ENCODE results near the gene DAB2. TPM values are rescaled to one million over a fixed set of nuclear protein-coding genes. Genes with fewer than 3 reads are reported as not detected.

Gene DAB2
- polyA plus RNA-seq, 1 experiment, result 206 TPM

DNA sequence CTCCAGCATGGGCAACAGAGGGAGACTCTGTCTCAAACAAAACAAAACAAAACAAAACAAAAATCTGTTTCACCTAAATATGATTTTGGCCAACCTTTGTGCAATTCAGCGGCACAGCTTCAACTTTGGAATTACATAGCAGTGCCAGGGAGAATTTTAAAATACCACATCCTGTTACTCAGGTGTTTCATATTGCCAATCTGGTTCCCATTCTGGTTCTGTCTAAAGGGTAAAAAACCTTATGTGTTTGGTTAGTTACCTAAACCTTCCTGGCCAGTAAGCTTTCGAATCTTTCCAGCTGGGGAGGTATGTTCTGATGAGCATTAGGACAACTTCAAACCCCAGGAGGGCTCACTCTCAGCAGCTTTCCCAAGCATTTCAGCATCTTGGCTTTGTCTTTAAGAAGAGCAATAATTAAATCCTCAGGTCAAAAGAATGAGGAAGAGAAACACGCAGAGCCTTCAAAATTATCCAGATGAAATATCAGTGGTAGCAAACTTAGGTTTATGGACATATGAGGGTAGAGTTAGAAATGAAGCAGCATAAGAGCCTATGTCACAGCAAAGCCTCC, 2.7 kb downstream of the DAB2 start:
- DNase-seq (ENCODE audit: low read depth, low spot score), result no peak
- TF ChIP-seq, protein P1, sequence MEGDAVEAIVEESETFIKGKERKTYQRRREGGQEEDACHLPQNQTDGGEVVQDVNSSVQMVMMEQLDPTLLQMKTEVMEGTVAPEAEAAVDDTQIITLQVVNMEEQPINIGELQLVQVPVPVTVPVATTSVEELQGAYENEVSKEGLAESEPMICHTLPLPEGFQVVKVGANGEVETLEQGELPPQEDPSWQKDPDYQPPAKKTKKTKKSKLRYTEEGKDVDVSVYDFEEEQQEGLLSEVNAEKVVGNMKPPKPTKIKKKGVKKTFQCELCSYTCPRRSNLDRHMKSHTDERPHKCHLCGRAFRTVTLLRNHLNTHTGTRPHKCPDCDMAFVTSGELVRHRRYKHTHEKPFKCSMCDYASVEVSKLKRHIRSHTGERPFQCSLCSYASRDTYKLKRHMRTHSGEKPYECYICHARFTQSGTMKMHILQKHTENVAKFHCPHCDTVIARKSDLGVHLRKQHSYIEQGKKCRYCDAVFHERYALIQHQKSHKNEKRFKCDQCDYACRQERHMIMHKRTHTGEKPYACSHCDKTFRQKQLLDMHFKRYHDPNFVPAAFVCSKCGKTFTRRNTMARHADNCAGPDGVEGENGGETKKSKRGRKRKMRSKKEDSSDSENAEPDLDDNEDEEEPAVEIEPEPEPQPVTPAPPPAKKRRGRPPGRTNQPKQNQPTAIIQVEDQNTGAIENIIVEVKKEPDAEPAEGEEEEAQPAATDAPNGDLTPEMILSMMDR (IDR thresholded peaks at IDR 0.05; ENCODE audit: low read depth, low read length), result no peak
- no peaks in the 10 kb centered on the region for H3K27me3 ChIP-seq (ENCODE audit: control insufficient read depth, insufficient read depth, low read length)
- ChIA-PET POLR2A (interaction anchor here (1.7 kb wide), 1 partner anchor 97 kb away, joined by 5 read pairs; no protein-coding TSS in a partner anchor), CTCF (interaction anchor here (1.3 kb wide), 1 partner anchor 148 kb away, joined by 4 read pairs; no protein-coding TSS in a partner anchor)
- H3K27ac ChIP-seq (ENCODE audit: low read depth, low read length), result no peak overlapping the region
- peak overlapping the region; percentile 85 for H3K4me3 ChIP-seq (ENCODE audit: low read depth, low read length)
- no peaks in the 10 kb centered on the region for H3K9me3 ChIP-seq (ENCODE audit: control insufficient read depth, insufficient read depth, low read length)

DNA sequence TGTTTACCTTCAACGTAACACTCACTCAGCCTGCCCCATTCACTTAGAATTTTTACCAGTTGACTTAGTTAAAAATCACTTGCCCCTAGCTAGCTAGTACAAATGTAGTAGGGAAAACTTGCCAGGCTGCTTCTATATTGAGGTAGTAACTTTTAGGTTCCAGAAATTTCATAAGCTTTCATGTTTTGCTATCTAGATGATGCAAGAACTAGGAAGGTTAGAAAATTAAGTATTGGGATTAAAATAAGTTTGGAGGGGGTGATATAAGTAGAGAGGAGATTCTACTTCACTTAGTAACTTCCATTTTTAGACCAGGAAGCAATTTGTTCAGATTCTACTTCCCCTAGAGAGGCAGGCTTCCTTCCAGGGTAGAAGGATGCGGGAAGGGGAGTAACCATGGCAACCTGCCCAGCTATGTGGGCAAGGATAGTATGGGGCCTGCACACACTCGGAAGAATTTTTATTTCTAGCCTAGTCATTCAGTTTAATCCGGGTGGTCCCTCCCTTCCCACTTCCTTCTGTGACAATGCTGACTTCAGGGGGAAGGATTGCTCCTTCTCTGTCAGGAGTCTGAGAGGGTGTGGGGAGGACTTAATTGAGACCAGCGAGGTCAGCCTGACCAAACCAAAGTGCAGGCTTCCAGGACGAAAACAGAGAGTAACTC, 4.2 kb downstream of the DAB2 start:
- DNase-seq (ENCODE audit: low read depth, low spot score), result no peak
- POLR2A ChIA-PET, result interaction anchor here (0.8 to 1.8 kb wide), 5 partner anchors 21 to 127 kb away, joined by 3 to 6 read pairs (median 5); no protein-coding TSS in a partner anchor
- Histone ChIP-seq H3K9me3 (ENCODE audit: control insufficient read depth, insufficient read depth, low read length) (no peaks in the 10 kb centered on the region), H3K27ac (ENCODE audit: low read depth, low read length) (peak overlapping the region; percentile 54), H3K27me3 (ENCODE audit: control insufficient read depth, insufficient read depth, low read length) (no peaks in the 10 kb centered on the region), H3K4me3 (ENCODE audit: low read depth, low read length) (peak overlapping the region; percentile 85)
- TF ChIP-seq, protein P1 (IDR thresholded peaks at IDR 0.05; ENCODE audit: low read depth, low read length), result no peak
- CTCF ChIA-PET, result interaction anchor here (1.1 to 2.0 kb wide), 4 partner anchors 19 to 150 kb away, joined by 3 to 11 read pairs (median 4); no protein-coding TSS in a partner anchor

DNA sequence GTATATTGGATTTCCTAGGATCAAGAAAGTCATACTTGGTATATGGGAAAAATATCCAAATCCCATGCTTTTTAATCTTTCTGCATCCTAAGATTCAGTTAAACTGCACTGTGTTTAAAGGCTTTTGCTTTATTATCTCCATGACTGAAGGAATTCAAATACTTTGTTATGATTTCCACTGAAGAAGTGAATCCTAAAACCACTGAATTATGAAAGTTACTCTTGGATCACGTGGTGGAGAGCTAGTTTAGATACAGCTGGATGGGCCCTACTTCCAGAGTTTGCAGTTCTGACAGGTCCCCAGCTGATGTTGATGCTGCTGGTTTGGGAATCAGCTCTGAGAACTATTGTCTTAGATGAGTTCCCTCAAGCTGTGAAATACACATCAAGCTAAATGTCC, 5.0 kb downstream of the DAB2 start:
- H3K4me3 ChIP-seq (ENCODE audit: low read depth, low read length), result no peak overlapping the region
- H3K27ac ChIP-seq (ENCODE audit: low read depth, low read length), result no peak overlapping the region
- no peaks in the 10 kb centered on the region for H3K27me3 ChIP-seq (ENCODE audit: control insufficient read depth, insufficient read depth, low read length)
- DNase-seq (ENCODE audit: low read depth, low spot score), result no peak
- ChIA-PET CTCF (interaction anchor here (1.1 to 2.0 kb wide), 3 partner anchors 18 to 128 kb away, joined by 3 to 11 read pairs (median 5); no protein-coding TSS in a partner anchor), POLR2A (interaction anchor here (0.8 to 1.8 kb wide), 3 partner anchors 20 to 128 kb away, joined by 5 to 11 read pairs (median 6); no protein-coding TSS in a partner anchor)
- H3K9me3 ChIP-seq (ENCODE audit: control insufficient read depth, insufficient read depth, low read length), result no peaks in the 10 kb centered on the region
- TF ChIP-seq, protein P1 (IDR thresholded peaks at IDR 0.05; ENCODE audit: low read depth, low read length), result no peak

DNA sequence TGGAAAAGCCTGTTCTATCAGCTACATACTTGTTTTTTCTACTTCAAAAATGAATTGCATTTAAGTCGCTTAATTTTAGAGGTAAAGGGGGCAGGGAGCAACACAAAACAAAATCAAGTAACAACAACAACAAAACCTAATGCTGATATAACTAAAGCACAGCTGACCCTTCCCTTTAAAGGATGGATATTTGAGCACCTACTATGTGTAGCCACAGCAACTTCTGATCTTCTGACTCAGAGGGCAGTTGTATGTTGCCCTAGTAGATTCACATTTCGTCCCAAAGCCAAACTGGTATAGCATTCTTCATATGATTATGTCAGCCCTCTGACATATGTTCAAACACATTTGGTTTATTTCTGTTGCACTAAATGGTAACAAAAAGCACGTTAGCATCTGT, 6.8 kb downstream of the DAB2 start:
- TF ChIP-seq, protein P1 (IDR thresholded peaks at IDR 0.05; ENCODE audit: low read depth, low read length), result no peak
- POLR2A ChIA-PET, result no interaction called here
- Histone ChIP-seq H3K9me3 (ENCODE audit: control insufficient read depth, insufficient read depth, low read length) (no peaks in the 10 kb centered on the region), H3K27ac (ENCODE audit: low read depth, low read length) (no peak overlapping the region), H3K4me3 (ENCODE audit: low read depth, low read length) (no peak overlapping the region), H3K27me3 (ENCODE audit: control insufficient read depth, insufficient read depth, low read length) (no peaks in the 10 kb centered on the region)
- CTCF ChIA-PET, result interaction anchor here (0.9 to 1.2 kb wide), 4 partner anchors 14 to 161 kb away, joined by 3 to 6 read pairs (median 4); no protein-coding TSS in a partner anchor
- no peak for DNase-seq (ENCODE audit: low read depth, low spot score)

DNA sequence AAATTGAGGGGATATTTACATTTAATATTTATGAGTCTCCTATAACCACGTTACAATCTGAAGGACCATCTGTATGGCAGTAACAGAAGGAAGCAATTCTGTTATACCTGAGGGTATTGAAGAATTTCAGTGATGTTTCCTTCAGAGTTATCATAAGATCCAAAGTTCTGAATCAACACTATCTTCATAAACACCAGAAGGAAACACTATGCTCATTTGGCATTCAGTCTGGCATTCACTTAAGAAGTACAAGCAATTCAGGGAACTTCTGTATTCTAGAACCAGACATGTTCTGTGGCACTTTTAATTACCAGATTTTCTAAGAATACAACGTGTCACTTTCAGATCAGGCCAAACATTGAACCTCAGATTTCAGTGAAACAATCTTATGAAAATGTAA, 9.6 kb downstream of the DAB2 start:
- Histone ChIP-seq H3K4me3 (ENCODE audit: low read depth, low read length) (no peak overlapping the region), H3K27ac (ENCODE audit: low read depth, low read length) (no peak overlapping the region), H3K27me3 (ENCODE audit: control insufficient read depth, insufficient read depth, low read length) (no peaks in the 10 kb centered on the region), H3K9me3 (ENCODE audit: control insufficient read depth, insufficient read depth, low read length) (no peaks in the 10 kb centered on the region)
- no peak for DNase-seq (ENCODE audit: low read depth, low spot score)
- ChIA-PET POLR2A (interaction anchor here (0.6 to 5.1 kb wide), 2 partner anchors 9 to 118 kb away, joined by 4 to 47 read pairs; partner anchors contain the start of gene DAB2), CTCF (interaction anchor here (1.0 to 4.0 kb wide), 5 partner anchors 8 to 156 kb away, joined by 3 to 22 read pairs (median 8); partner anchors contain the start of gene DAB2)
- TF ChIP-seq, protein P1 (IDR thresholded peaks at IDR 0.05; ENCODE audit: low read depth, low read length), result no peak

All from AG04450 (cell line).